HEK293T (cell line): ENCODE data around the gene TEKT2.

ENCODE experiments used
- CTCF ChIA-PET: fragments of 350-600 bp; formaldehyde crosslinking; extraction: SDS; loops from one replicate; lab custom pipeline; 2021; ENCODE audit warnings: antibody characterized with exemption, inconsistent platforms; lab: Yijun Ruan, JAX
- POLR2A ChIA-PET: fragments of 350-600 bp; formaldehyde crosslinking; extraction: SDS; loops from one replicate; lab custom pipeline; 2020; ENCODE audit warnings: antibody characterized with exemption, inconsistent platforms; lab: Yijun Ruan, JAX
- DNase-seq: peaks from one replicate; pipeline ENCODE4 v3.0.0; 2012; ENCODE audit warnings: mixed read lengths; ENCODE audit errors: extremely low spot score
- ARNT ChIP-seq: fragments of 450-650 bp; IDR thresholded peaks from 2 replicates; pipeline ENCODE4 v1.6.1; 2017; ENCODE audit warnings: mild to moderate bottlenecking
- BHLHE40 ChIP-seq: fragments of 450-650 bp; IDR thresholded peaks from 2 replicates; pipeline ENCODE4 v1.6.1; 2016; ENCODE audit warnings: mild to moderate bottlenecking, moderate library complexity, borderline replicate concordance
- CTBP1 ChIP-seq: fragments of 450-650 bp; IDR thresholded peaks from 2 replicates; pipeline ENCODE4 v1.6.1; 2016; ENCODE audit warnings: borderline replicate concordance
- ELF4 ChIP-seq: fragments of 450-650 bp; IDR thresholded peaks from 2 replicates; pipeline ENCODE4 v1.6.1; 2017; ENCODE audit warnings: antibody characterized with exemption
- FOXA1 ChIP-seq: fragments of 450-650 bp; IDR thresholded peaks from 2 replicates; pipeline ENCODE4 v1.6.1; 2016; ENCODE audit warnings: mild to moderate bottlenecking
- FOXK2 ChIP-seq: fragments of 450-650 bp; IDR thresholded peaks from 2 replicates; pipeline ENCODE4 v1.6.1; 2016; ENCODE audit warnings: mild to moderate bottlenecking
- FOXM1 ChIP-seq: fragments of 450-650 bp; IDR thresholded peaks from 2 replicates; pipeline ENCODE4 v1.6.1; 2017; ENCODE audit warnings: mild to moderate bottlenecking, borderline replicate concordance
- HDGF ChIP-seq: fragments of 450-650 bp; IDR thresholded peaks from 2 replicates; pipeline ENCODE4 v1.6.1; 2017; ENCODE audit warnings: antibody characterized with exemption, borderline replicate concordance
- L3MBTL2 ChIP-seq: fragments of 450-650 bp; conservative IDR thresholded peaks from 2 replicates; pipeline ENCODE4 v1.6.1; 2016; ENCODE audit warnings: mild to moderate bottlenecking
- LEF1 ChIP-seq: fragments of 450-650 bp; IDR thresholded peaks from 2 replicates; pipeline ENCODE4 v1.6.1; 2017; ENCODE audit warnings: mild to moderate bottlenecking, borderline replicate concordance
- NFRKB ChIP-seq: fragments of 450-650 bp; IDR thresholded peaks from 2 replicates; pipeline ENCODE4 v1.6.1; 2016; ENCODE audit warnings: mild to moderate bottlenecking, moderate library complexity
- SP1 ChIP-seq: fragments of 450-650 bp; IDR thresholded peaks from 2 replicates; pipeline ENCODE4 v1.6.1; 2017
- SUZ12 ChIP-seq: fragments of 450-650 bp; IDR thresholded peaks from 2 replicates; pipeline ENCODE4 v1.6.1; 2016; ENCODE audit warnings: mild to moderate bottlenecking
- TARDBP ChIP-seq: fragments of 450-650 bp; IDR thresholded peaks from 2 replicates; pipeline ENCODE4 v1.6.1; 2016
- ZNF384 ChIP-seq: fragments of 450-650 bp; IDR thresholded peaks from 2 replicates; pipeline ENCODE4 v1.6.1; 2016
- TF ChIP-seq, protein P1 (sequence below): fragments of 450-650 bp; IDR thresholded peaks from 2 replicates; pipeline ENCODE4 v1.6.1; 2016

The TEKT2 gene

DNA sequence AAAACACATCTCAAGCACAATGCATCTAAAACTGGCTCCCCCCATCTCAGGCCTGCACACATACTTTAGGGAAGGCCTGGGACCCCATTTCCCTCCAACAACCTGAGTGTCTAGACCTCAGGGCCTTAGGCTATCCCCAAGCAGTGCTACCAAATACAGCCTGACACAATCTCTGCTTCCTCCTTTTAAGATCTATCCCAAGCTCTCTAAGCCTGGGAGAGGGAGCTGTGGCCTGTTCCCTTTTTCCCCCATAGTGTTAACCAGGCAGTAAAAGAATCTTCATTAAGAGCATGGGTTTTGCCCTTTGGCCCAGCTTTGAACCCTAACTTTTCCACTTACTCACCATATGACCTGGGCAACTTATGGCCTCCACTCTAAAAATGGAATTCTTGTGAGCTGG lies 51.9 kb downstream of the TEKT2 start:
- DNase-seq: no peak
- ChIA-PET POLR2A (interaction anchor here (1.2 kb wide), 1 partner anchor 13 kb away, joined by 6 read pairs; the partner anchor contains the start of gene TRAPPC3), CTCF (interaction anchor here (0.6 to 3.3 kb wide), 6 partner anchors 19 to 133 kb away, joined by 5 to 26 read pairs (median 14); partner anchors contain the start of gene THRAP3)
- TF ChIP-seq TARDBP (no peak), L3MBTL2 (no peak), NFRKB (no peak), FOXK2 (no peak), HDGF (no peak), SP1 (no peak), ZNF384 (no peak), ELF4 (no peak), FOXM1 (no peak), CTBP1 (no peak)

DNA sequence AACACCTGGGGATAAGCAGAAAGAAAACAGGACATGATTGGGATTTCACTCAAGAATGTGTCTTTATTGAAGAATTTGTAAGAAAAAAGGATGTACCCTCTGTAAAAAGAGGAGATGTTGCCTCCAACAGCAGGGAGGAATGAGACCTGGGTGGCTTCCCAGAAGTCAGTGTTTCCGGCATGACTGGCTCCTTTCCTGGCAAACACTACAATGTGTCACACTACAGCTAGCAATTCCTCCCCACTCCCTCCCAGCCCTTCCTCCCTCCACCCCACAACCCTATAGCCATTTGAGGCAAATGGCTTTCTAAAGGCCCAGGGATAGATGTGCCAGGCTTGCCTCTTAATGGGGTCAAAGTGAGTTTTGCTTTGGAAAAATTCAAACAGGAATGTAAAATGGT lies 52.6 kb downstream of the TEKT2 start:
- no peak for DNase-seq
- ChIA-PET CTCF (interaction anchor here (0.6 to 3.3 kb wide), 2 partner anchors 36 to 134 kb away, joined by 7 to 26 read pairs; no protein-coding TSS in a partner anchor), POLR2A (interaction anchor here (1.2 kb wide), 1 partner anchor 13 kb away, joined by 6 read pairs; the partner anchor contains the start of gene TRAPPC3)

DNA sequence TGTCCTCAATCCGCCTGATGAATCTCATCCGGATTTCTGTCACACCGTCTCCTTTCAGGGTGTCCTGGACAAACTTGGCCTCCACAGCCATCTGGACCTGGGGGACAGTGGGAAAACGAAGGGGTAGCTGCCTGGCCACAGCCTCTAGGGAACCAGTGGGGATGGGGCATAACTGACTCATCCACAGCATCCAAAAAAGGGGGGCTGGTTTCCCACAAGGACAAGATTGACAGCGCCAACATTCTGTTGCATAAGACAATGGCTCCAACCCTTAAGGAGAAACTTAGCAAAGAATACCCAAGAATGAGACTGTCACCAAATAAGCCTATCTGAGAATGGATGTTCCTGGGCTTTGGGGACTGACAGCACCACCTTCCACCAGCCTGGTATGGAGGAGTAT lies 53.3 kb downstream of the TEKT2 start:
- TF ChIP-seq, protein P1, sequence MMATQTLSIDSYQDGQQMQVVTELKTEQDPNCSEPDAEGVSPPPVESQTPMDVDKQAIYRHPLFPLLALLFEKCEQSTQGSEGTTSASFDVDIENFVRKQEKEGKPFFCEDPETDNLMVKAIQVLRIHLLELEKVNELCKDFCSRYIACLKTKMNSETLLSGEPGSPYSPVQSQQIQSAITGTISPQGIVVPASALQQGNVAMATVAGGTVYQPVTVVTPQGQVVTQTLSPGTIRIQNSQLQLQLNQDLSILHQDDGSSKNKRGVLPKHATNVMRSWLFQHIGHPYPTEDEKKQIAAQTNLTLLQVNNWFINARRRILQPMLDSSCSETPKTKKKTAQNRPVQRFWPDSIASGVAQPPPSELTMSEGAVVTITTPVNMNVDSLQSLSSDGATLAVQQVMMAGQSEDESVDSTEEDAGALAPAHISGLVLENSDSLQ: no peak
- TF ChIP-seq SP1: no peak
- no peak for TF ChIP-seq NFRKB
- no peak for TF ChIP-seq SUZ12
- TF ChIP-seq FOXA1: no peak
- TF ChIP-seq TARDBP: no peak
- TF ChIP-seq CTBP1: no peak
- TF ChIP-seq L3MBTL2: no peak
- TF ChIP-seq ZNF384: no peak
- TF ChIP-seq LEF1: no peak
- no peak for TF ChIP-seq ELF4
- no peak for TF ChIP-seq HDGF
- TF ChIP-seq ARNT: no peak
- POLR2A ChIA-PET: no interaction called here
- DNase-seq: no peak
- CTCF ChIA-PET: interaction anchor here (0.8 to 3.3 kb wide), 2 partner anchors 36 to 390 kb away, joined by 3 to 26 read pairs; no protein-coding TSS in a partner anchor

More for the DNA sequence above, 52.6 kb downstream of the TEKT2 start:
- TF ChIP-seq CTBP1 (no peak), ZNF384 (no peak), BHLHE40 (no peak), HDGF (no peak), FOXA1 (no peak), SP1 (no peak), FOXK2 (no peak), SUZ12 (no peak), NFRKB (no peak), FOXM1 (no peak), L3MBTL2 (no peak), TARDBP (no peak), ARNT (no peak), LEF1 (no peak)
- TF ChIP-seq, protein P1: no peak

DNA sequence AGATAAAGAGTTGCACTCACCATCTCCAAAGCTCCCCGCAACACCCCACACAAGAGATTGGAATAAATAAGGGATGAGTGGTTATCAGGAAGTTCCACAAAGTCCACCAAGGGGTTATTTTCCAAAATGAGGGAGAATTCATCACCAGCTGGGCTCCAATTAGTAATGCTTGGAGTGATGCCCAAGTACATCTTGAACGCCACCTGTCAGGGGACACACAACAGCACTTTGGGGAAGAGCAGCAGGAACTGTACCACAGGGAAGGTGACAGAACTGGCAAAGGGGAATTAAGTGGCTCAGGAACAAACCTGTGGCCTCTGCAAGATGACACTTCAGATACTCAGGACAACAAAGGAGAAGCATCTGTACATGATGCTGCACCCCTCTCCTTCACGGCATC lies 53.9 kb downstream of the TEKT2 start:
- no peak for DNase-seq
- POLR2A ChIA-PET: no interaction called here
- TF ChIP-seq BHLHE40 (no peak), HDGF (no peak), ARNT (no peak), TARDBP (no peak), CTBP1 (no peak)
- TF ChIP-seq, protein P1: no peak
- CTCF ChIA-PET: interaction anchor here (0.8 kb wide), 1 partner anchor 390 kb away, joined by 3 read pairs; no protein-coding TSS in a partner anchor
